ENCODE data around the gene RNF212. TPM values are rescaled to one million over a fixed set of nuclear protein-coding genes. Genes with fewer than 3 reads are reported as not detected.

RNF212 gene
- total and polyA plus RNA-seq, 9 of the 15 experiments (the other 6 are each of a cell fraction or from before 2014, with no cell fraction given) = 0.04 TPM; not detected in 8

GRCh38 chr4:1155314-1155713 lies 42.0 kb upstream of the RNF212 start:
- intact Hi-C loops (cut with micrococcal nuclease) = no loop called here
- no peaks in the 10 kb centered on the region for H3K79me2 ChIP-seq (ENCODE audit: control insufficient read depth, insufficient read depth, low read length)
- H3K36me3 ChIP-seq (ENCODE audit: control insufficient read depth, insufficient read depth, low read length) = no peaks in the 10 kb centered on the region
- H3K9ac ChIP-seq (ENCODE audit: insufficient read depth in 1 of 2, low read depth in 2 of 2, low read length in 2 of 2) = no peak overlapping the region
- H4K20me1 ChIP-seq (replicated peaks; ENCODE audit: control insufficient read depth, insufficient read depth, low read length) = no peaks in the 10 kb centered on the region
- TF ChIP-seq BRF2 (IDR thresholded peaks at IDR 0.05; ENCODE audit: borderline replicate concordance, insufficient read depth, insufficient read length) = no peak
- TF ChIP-seq ZNF324 (CRISPR knock-in tag; IDR thresholded peaks at IDR 0.05) = no peak
- TF ChIP-seq ZZZ3 (IDR thresholded peaks at IDR 0.05) = no peak
- TF ChIP-seq ZFP36 (IDR thresholded peaks at IDR 0.05; ENCODE audit: low read depth, low read length, partially characterized antibody) = no peak
- TF ChIP-seq AFF4 (CRISPR knock-in tag; IDR thresholded peaks at IDR 0.05) = no peak
- TF ChIP-seq RCOR1 (IDR thresholded peaks at IDR 0.05; ENCODE audit: borderline replicate concordance in 1 of 2, low read depth in 2 of 2, low read length in 2 of 2) = no peak
- TF ChIP-seq ATF3 (IDR thresholded peaks at IDR 0.05) = no peak
- TF ChIP-seq ATF3 (CRISPR knock-in tag; conservative IDR thresholded peaks at IDR 0.05) = no peak
- TF ChIP-seq RBBP5 (IDR thresholded peaks at IDR 0.05; ENCODE audit: borderline replicate concordance, insufficient read depth, low read length, poor library complexity, severe bottlenecking) = no peak
- TF ChIP-seq CREM (IDR thresholded peaks at IDR 0.05; ENCODE audit: low read depth) = no peak
- TF ChIP-seq ZNF174 (CRISPR knock-in tag; IDR thresholded peaks at IDR 0.05) = no peak
- TF ChIP-seq HEY1 (CRISPR knock-in tag; IDR thresholded peaks at IDR 0.05; ENCODE audit: borderline replicate concordance) = no peak
- TF ChIP-seq ZNF668 (CRISPR knock-in tag; IDR thresholded peaks at IDR 0.05) = no peak
- TF ChIP-seq HMGXB4 (CRISPR knock-in tag; IDR thresholded peaks at IDR 0.05) = no peak
- TF ChIP-seq GABPB1 (CRISPR knock-in tag; IDR thresholded peaks at IDR 0.05) = no peak
- H3K4me3 ChIP-seq = no peak overlapping the region
- H3K9me3 ChIP-seq (replicated peaks; ENCODE audit: control insufficient read depth, insufficient read depth, low read depth, low read length) = no peaks in the 10 kb centered on the region; the same call in 1 of the 2 replicates
- H3K4me2 ChIP-seq (ENCODE audit: insufficient read depth, low read length) = no peak overlapping the region
- no TSS peak for BruUV-seq (replicated peaks)
- H2AFZ ChIP-seq (ENCODE audit: low read depth, low read length) = no peak overlapping the region
- ATAC-seq = no peak
- peaks cover 23 to 40% of the 10 kb centered on the region in 2 experiments; a peak in 4 of 5 replicates for H3K27me3 ChIP-seq (ENCODE audit: control insufficient read depth in 2 of 2, insufficient read depth in 2 of 2, low read length in 2 of 2)
- in situ Hi-C loops (cut with MboI) = no loop called here
- no peak overlapping the region for H3K27ac ChIP-seq (ENCODE audit: extremely low read depth, low read depth, low read length)
- ChIA-PET CTCF (ENCODE audit: low intra/inter-chr PET ratio) (no interaction called here), POLR2A (interaction anchor here (0.6 to 0.9 kb wide), 3 partner anchors 8 to 621 kb away, joined by 3 to 4 read pairs (median 3); no protein-coding TSS in a partner anchor)
- H3K4me1 ChIP-seq (replicated peaks in 1 of 2; ENCODE audit: control insufficient read depth in 2 of 2, insufficient read depth in 2 of 2, low read length in 2 of 2) = peaks cover 0 to 4% of the 10 kb centered on the region in 2 experiments; a peak in 2 of 5 replicates
- H3K9me1 ChIP-seq (ENCODE audit: control insufficient read depth, insufficient read depth, low read length) = no peaks in the 10 kb centered on the region
- no peak for FAIRE-seq
- no peak for DNase-seq (ENCODE audit: extremely low read depth in 1 of 4, low spot score in 3 of 4)
- WGBS (ENCODE audit: insufficient coverage, low coverage, missing lambda C conversion rate) = 0% methylated on average over 3 of the region's 3 CpGs

Data from K562 (cell line).